ENCODE data around the gene SAPCD1. TPM values are rescaled to one million over a fixed set of nuclear protein-coding genes. Genes with fewer than 3 reads are reported as not detected.

Gene SAPCD1
- total RNA-seq, 1 donor from 2014 or later = 9.0 TPM

GRCh38 chr6:31736021-31736767 lies 26.3 kb upstream of the SAPCD1 start, which contains the start of gene CLIC1:
Gene CLIC1 (minus strand): TSS chr6:31736530. CDS start chr6:31736300, 230 bp downstream.
- ATAC-seq (ENCODE audit: low read depth) (peak; percentile 46), DNase-seq (peak; percentile 73)
- Mint-ChIP-seq H3K9me3 (no peaks in the 10 kb centered on the region), H3K4me1 (peaks cover 74% of the 10 kb centered on the region), H3K27me3 (no peaks in the 10 kb centered on the region), H3K36me3 (ENCODE audit: low read depth) (peaks cover 50% of the 10 kb centered on the region), H3K4me3 (peak within 1 kb of the TSS; percentile 92), H3K27ac (peak within 1 kb of the TSS; percentile 94)
- intact Hi-C loops (cut with micrococcal nuclease) = loop anchor here (5.0 to 10.0 kb wide), 2 partner anchors 114 to 241 kb away; partner anchors contain the start of genes MICB and PRRC2A
- no peak for TF ChIP-seq CTCF (IDR thresholded peaks at IDR 0.05)
- ChIA-PET POLR2A (interaction anchor here (0.5 to 7.5 kb wide), 24 partner anchors 9 to 195 kb away, joined by 3 to 131 read pairs (median 6); partner anchors contain the start of genes ABHD16A, BAG6, DDAH2 and DDX39B), CTCF (interaction anchor here (0.8 to 1.8 kb wide), 5 partner anchors 34 to 94 kb away, joined by 3 to 5 read pairs (median 3); no protein-coding TSS in a partner anchor)

DNA sequence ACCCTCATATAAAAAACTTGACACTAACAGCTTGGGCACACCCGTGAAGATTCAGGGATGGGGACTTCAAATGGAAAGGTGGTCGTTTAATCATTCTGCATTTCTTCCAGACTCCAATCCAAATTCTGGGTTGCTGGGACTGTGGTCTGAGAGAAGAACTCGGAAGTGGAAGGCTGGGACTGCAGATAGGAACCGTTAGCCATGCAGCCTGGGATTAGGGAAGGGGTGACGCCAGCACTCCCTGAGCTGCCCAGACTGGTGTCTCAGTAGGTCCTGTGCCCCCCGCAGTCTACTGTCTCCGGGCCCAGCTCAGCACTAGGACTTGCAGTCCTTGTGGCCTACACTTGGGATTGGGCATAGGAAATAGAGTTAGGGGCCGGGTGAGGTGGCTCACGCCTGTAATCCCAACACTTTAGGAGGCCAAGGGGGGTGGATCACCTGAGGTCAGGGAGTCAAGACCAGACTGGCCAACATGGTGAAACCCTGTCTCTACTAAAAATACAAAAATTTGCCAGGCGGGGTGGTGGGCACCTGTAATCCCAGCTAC lies 25.6 kb upstream of the SAPCD1 start:
- peaks cover 74% of the 10 kb centered on the region for H3K4me1 Mint-ChIP-seq
- H3K27ac Mint-ChIP-seq = peak overlapping the region; percentile 94
- POLR2A ChIA-PET = interaction anchor here (0.5 to 7.5 kb wide), 22 partner anchors 9 to 235 kb away, joined by 3 to 131 read pairs (median 6); partner anchors contain the start of genes ABHD16A, BAG6, DDAH2 and DXO
- peak overlapping the region; percentile 92 for H3K4me3 Mint-ChIP-seq
- peaks cover 48% of the 10 kb centered on the region for H3K36me3 Mint-ChIP-seq (ENCODE audit: low read depth)
- no peak for TF ChIP-seq CTCF (IDR thresholded peaks at IDR 0.05)
- intact Hi-C loops (cut with micrococcal nuclease) = loop anchor here (5.0 to 10.0 kb wide), 2 partner anchors 115 to 242 kb away; partner anchors contain the start of genes MICB and PRRC2A
- no peaks in the 10 kb centered on the region for H3K9me3 Mint-ChIP-seq
- no peak for ATAC-seq (ENCODE audit: low read depth)
- DNase-seq = no peak
- CTCF ChIA-PET = interaction anchor here (1.0 to 1.8 kb wide), 5 partner anchors 9 to 96 kb away, joined by 3 to 7 read pairs (median 3); no protein-coding TSS in a partner anchor
- H3K27me3 Mint-ChIP-seq = no peaks in the 10 kb centered on the region

GRCh38 chr6:31737315-31737990 lies 25.0 kb upstream of the SAPCD1 start:
- no peak for ATAC-seq (ENCODE audit: low read depth)
- DNase-seq = no peak
- Mint-ChIP-seq H3K9me3 (no peaks in the 10 kb centered on the region), H3K4me3 (peak overlapping the region; percentile 92), H3K27ac (peak overlapping the region; percentile 94), H3K27me3 (no peaks in the 10 kb centered on the region), H3K4me1 (peaks cover 70% of the 10 kb centered on the region), H3K36me3 (ENCODE audit: low read depth) (peaks cover 45% of the 10 kb centered on the region)
- POLR2A ChIA-PET = interaction anchor here (0.5 to 7.5 kb wide), 26 partner anchors 10 to 1580 kb away, joined by 3 to 131 read pairs (median 4); partner anchors contain the start of genes ABHD16A, BAG6, DDAH2 and DXO
- intact Hi-C loops (cut with micrococcal nuclease) = loop anchor here (5.0 to 10.0 kb wide), 2 partner anchors 115 to 243 kb away; partner anchors contain the start of genes MICB and PRRC2A
- CTCF ChIA-PET = interaction anchor here (1.2 to 1.8 kb wide), 7 partner anchors 8 to 125 kb away, joined by 3 to 7 read pairs (median 4); partner anchors contain the start of genes DDAH2, HSPA1A, HSPA1L and NEU1
- no peak for TF ChIP-seq CTCF (IDR thresholded peaks at IDR 0.05)

- H3K27ac Mint-ChIP-seq = peak overlapping the region; percentile 94
- no peak for DNase-seq
- ChIA-PET CTCF (interaction anchor here (1.2 to 1.5 kb wide), 8 partner anchors 9 to 124 kb away, joined by 3 to 7 read pairs (median 4); partner anchors contain the start of genes DDAH2, HSPA1A, HSPA1L and NEU1), POLR2A (interaction anchor here (0.6 to 7.5 kb wide), 30 partner anchors 11 to 1579 kb away, joined by 3 to 131 read pairs (median 5); partner anchors contain the start of genes ABHD16A, BAG6, DDAH2 and DXO)
- ATAC-seq (ENCODE audit: low read depth) = peak; percentile 16
- H3K9me3 Mint-ChIP-seq = no peaks in the 10 kb centered on the region
- intact Hi-C loops (cut with micrococcal nuclease) = loop anchor here (1.0 to 10.0 kb wide), 5 partner anchors 35 to 243 kb away; partner anchors contain the start of genes ABHD16A, MICB, PRRC2A and VARS1
- no peak for TF ChIP-seq CTCF (IDR thresholded peaks at IDR 0.05)
- peaks cover 66% of the 10 kb centered on the region for H3K4me1 Mint-ChIP-seq
- H3K27me3 Mint-ChIP-seq = no peaks in the 10 kb centered on the region
- H3K4me3 Mint-ChIP-seq = peak overlapping the region; percentile 92
- peaks cover 39% of the 10 kb centered on the region for H3K36me3 Mint-ChIP-seq (ENCODE audit: low read depth)
Measured at GRCh38 chr6:31737991-31738979, 24.2 kb upstream of the SAPCD1 start.

All from activated B cell treated with CpG ODN at 0.5 μM for 24 hours (primary cell).